WTC11 (cell line): Measurements from ENCODE around the gene VWA7. TPM values are rescaled to one million over a fixed set of nuclear protein-coding genes. Genes with fewer than 3 reads are reported as not detected.

ENCODE experiments used
- ATAC-seq: fragments of 200-7000 bp; cut with Tn5 transposase; 2 replicates; pipeline ENCODE4 v1.10.0; 2021; ENCODE audit warnings: mild to moderate bottlenecking, moderate library complexity
- CTCF ChIA-PET: fragments of 300-600 bp; sonication (Branson Sonifier 250); formaldehyde crosslinking; loops from one replicate; lab custom pipeline; 2021; ENCODE audit warnings: antibody characterized with exemption; lab: Charles Lee
- POLR2A ChIA-PET: fragments of 350-600 bp; sonication (Branson Sonifier 250); formaldehyde crosslinking; loops from one replicate; lab custom pipeline; 2021; ENCODE audit warnings: antibody characterized with exemption; lab: Charles Lee
- DNase-seq: peaks from one replicate; pipeline ENCODE4 v3.0.0; 2021; ENCODE audit warnings: low spot score
- H3K27ac Mint-ChIP-seq: 2 replicates; pipeline ENCODE4 v1.8.0; 2021; ENCODE audit warnings: mixed read lengths
- H3K27me3 Mint-ChIP-seq: 2 replicates; pipeline ENCODE4 v1.8.0; 2021; ENCODE audit warnings: low read depth, mild to moderate bottlenecking, moderate library complexity, mixed read lengths
- H3K36me3 Mint-ChIP-seq: 2 replicates; pipeline ENCODE4 v1.8.0; 2021; ENCODE audit warnings: mixed read lengths
- H3K4me1 Mint-ChIP-seq: 2 replicates; pipeline ENCODE4 v1.8.0; 2022; ENCODE audit warnings: mixed read lengths
- H3K4me3 Mint-ChIP-seq: 2 replicates; pipeline ENCODE4 v1.8.0; 2021; ENCODE audit warnings: mild to moderate bottlenecking, moderate library complexity, mixed read lengths
- H3K9me3 Mint-ChIP-seq: 2 replicates; pipeline ENCODE4 v1.8.0; 2021; ENCODE audit warnings: mixed read lengths
- CREM ChIP-seq: sonication (generic); formaldehyde crosslinking; IDR thresholded peaks from 2 replicates; pipeline ENCODE4 v1.8.1; 2022; ENCODE audit warnings: mild to moderate bottlenecking, missing genetic modification reagents, moderate library complexity
- FOXP1 ChIP-seq: sonication (generic); formaldehyde crosslinking; IDR thresholded peaks from 2 replicates; pipeline ENCODE4 v1.8.0; 2022; ENCODE audit warnings: missing genetic modification reagents, mild to moderate bottlenecking, moderate library complexity, borderline replicate concordance
- GABPB1 ChIP-seq: sonication (generic); formaldehyde crosslinking; IDR thresholded peaks from 2 replicates; pipeline ENCODE4 v1.8.1; 2023; ENCODE audit warnings: mild to moderate bottlenecking, missing genetic modification reagents
- SMAD4 ChIP-seq: sonication (generic); formaldehyde crosslinking; IDR thresholded peaks from 2 replicates; pipeline ENCODE4 v1.8.0; 2022; ENCODE audit warnings: mild to moderate bottlenecking, missing genetic modification reagents
- ZNF512 ChIP-seq: sonication (generic); formaldehyde crosslinking; IDR thresholded peaks from 2 replicates; pipeline ENCODE4 v1.8.1; 2022; ENCODE audit warnings: missing genetic modification reagents, borderline replicate concordance
- total RNA-seq: library from RNA; stranded (reverse); gene quantifications from 3 replicates; pipeline ENCODE4 v1.2.3, GENCODE V29; 2021
- TF ChIP-seq, protein P1 (sequence below): fragments of 250-450 bp; sonication (Bioruptor Pico); IDR thresholded peaks from 2 replicates; pipeline ENCODE4 v2.1.2; 2022; ENCODE audit warnings: mild to moderate bottlenecking, moderate library complexity
- TF ChIP-seq, protein P2 (sequence below): sonication (generic); formaldehyde crosslinking; IDR thresholded peaks from 2 replicates; pipeline ENCODE4 v1.8.1; 2023; ENCODE audit warnings: mild to moderate bottlenecking, missing genetic modification reagents, borderline replicate concordance
- TF ChIP-seq, protein P3 (sequence below): sonication (generic); formaldehyde crosslinking; IDR thresholded peaks from 2 replicates; pipeline ENCODE4 v1.8.1; 2023; ENCODE audit warnings: mild to moderate bottlenecking, missing genetic modification reagents, moderate library complexity
- TF ChIP-seq, protein P4 (sequence below): sonication (generic); formaldehyde crosslinking; IDR thresholded peaks from 2 replicates; pipeline ENCODE4 v1.8.1; 2022; ENCODE audit warnings: mild to moderate bottlenecking, moderate library complexity, missing genetic modification reagents

Gene VWA7
- total RNA-seq, 1 experiment from 2014 or later = 1.8 TPM

DNA sequence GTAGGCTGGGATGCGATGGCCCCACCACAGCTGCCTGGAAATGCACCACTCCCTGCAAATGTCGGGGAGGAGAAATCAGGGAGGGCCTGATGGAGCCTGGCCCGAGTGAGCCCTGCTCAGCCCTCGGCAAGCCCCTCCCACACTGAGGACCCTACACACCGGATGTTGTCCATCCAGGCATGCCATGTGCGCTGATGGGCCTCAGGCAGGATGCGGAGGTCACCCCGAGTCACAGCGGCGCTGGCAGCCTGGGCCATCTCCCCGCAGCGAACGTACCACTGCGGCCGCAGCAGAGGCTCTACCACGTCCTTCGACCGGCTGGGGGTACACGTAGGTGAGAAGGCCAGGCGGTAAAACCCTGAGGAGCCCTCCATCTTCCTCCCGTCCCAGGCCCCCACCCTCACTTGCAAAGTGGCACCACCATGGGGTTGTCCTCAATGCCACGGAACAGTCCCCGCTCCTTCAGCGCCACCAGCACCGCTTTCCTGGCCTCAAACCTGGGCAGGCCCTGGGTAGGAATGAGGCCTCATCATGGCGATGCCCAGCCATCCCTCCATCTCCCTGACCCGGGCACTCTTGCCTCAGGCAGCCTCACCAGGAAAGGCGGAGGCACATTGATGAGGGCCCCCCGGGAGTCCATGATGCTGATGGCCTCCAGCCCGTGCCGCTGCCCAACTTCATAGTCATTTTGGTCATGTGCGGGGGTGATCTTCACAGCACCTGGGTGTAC, 5.2 kb upstream of the VWA7 start (continued):
- TF ChIP-seq, protein P1, sequence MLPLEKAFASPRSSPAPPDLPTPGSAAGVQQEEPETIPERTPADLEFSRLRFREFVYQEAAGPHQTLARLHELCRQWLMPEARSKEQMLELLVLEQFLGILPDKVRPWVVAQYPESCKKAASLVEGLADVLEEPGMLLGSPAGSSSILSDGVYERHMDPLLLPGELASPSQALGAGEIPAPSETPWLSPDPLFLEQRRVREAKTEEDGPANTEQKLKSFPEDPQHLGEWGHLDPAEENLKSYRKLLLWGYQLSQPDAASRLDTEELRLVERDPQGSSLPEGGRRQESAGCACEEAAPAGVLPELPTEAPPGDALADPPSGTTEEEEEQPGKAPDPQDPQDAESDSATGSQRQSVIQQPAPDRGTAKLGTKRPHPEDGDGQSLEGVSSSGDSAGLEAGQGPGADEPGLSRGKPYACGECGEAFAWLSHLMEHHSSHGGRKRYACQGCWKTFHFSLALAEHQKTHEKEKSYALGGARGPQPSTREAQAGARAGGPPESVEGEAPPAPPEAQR (CRISPR knock-in tag) = no peak

DNA sequence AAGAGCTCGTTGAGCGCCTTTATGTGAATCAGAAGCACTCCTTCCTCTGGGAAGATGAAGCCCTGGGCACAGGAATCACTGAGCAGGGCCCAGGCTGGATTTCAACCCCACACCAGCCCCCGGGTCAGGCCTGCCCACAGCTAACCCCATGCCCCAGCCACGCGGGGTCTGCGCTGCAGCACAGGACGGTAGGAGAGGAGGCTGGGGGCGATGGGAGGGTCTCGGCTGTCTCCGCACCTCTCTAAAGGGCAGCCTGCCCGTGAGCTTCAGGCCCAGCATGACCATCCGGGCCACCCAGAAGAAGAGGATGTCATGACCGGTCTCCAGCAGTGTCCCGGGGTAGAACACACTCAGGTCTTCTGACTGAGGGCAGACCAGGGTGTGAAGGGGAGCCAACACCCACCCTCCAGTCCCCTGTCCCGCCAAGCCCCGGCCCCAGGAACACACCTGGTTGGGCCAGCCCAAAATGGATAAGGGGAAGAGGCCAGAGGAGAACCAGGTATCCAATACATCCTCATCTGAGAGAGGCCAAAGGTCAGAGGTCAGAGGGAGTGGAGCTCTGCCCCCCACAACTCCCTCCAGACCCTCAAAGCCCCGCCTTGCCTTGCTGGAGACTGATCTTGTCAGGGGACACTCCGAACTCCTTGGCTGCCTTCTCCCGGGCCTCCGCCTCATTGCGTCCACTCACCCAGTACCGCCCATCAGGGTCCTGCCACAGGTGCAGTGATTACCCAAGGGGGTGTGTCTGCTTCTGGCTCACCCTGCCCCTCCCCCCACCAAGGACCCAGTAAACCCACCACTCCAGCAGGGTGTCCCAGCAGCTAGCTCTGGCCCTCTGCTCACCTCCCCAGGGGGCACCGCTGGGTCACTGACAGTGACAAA, 4.4 kb upstream of the VWA7 start:
- 0 out of 2 replicates have a peak, but pooled peaks cover under 1% of the 10 kb centered on the region for H3K4me1 Mint-ChIP-seq
- DNase-seq = no peak
- POLR2A ChIA-PET = no interaction called here
- CTCF ChIA-PET = interaction anchor here (1.1 to 1.3 kb wide), 2 partner anchors 12 to 144 kb away, joined by 3 to 4 read pairs; no protein-coding TSS in a partner anchor
- TF ChIP-seq CREM (CRISPR knock-in tag) (no peak), FOXP1 (CRISPR knock-in tag) (no peak), GABPB1 (CRISPR knock-in tag) (no peak)
- TF ChIP-seq, protein P2, sequence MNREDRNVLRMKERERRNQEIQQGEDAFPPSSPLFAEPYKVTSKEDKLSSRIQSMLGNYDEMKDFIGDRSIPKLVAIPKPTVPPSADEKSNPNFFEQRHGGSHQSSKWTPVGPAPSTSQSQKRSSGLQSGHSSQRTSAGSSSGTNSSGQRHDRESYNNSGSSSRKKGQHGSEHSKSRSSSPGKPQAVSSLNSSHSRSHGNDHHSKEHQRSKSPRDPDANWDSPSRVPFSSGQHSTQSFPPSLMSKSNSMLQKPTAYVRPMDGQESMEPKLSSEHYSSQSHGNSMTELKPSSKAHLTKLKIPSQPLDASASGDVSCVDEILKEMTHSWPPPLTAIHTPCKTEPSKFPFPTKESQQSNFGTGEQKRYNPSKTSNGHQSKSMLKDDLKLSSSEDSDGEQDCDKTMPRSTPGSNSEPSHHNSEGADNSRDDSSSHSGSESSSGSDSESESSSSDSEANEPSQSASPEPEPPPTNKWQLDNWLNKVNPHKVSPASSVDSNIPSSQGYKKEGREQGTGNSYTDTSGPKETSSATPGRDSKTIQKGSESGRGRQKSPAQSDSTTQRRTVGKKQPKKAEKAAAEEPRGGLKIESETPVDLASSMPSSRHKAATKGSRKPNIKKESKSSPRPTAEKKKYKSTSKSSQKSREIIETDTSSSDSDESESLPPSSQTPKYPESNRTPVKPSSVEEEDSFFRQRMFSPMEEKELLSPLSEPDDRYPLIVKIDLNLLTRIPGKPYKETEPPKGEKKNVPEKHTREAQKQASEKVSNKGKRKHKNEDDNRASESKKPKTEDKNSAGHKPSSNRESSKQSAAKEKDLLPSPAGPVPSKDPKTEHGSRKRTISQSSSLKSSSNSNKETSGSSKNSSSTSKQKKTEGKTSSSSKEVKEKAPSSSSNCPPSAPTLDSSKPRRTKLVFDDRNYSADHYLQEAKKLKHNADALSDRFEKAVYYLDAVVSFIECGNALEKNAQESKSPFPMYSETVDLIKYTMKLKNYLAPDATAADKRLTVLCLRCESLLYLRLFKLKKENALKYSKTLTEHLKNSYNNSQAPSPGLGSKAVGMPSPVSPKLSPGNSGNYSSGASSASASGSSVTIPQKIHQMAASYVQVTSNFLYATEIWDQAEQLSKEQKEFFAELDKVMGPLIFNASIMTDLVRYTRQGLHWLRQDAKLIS (CRISPR knock-in tag) = no peak
- TF ChIP-seq, all 79 proteins: peak for 0
- H3K36me3 Mint-ChIP-seq = peaks cover 31% of the 10 kb centered on the region
- H3K27me3 Mint-ChIP-seq = no peaks in the 10 kb centered on the region
- no peak; the same call in 1 of the 2 replicates for ATAC-seq
- no peak overlapping the region for H3K4me3 Mint-ChIP-seq
- no peak overlapping the region; the same call in 1 of the 2 replicates for H3K27ac Mint-ChIP-seq
- H3K9me3 Mint-ChIP-seq = no peaks in the 10 kb centered on the region

- DNase-seq (no peak), ATAC-seq (no peak)
- Mint-ChIP-seq H3K36me3 (peaks cover 31% of the 10 kb centered on the region), H3K9me3 (no peaks in the 10 kb centered on the region), H3K27me3 (no peaks in the 10 kb centered on the region), H3K27ac (no peak overlapping the region; the same call in 1 of the 2 replicates), H3K4me1 (0 out of 2 replicates have a peak, but pooled peaks cover 2% of the 10 kb centered on the region), H3K4me3 (no peak overlapping the region)
- CTCF ChIA-PET = interaction anchor here (1.1 to 1.5 kb wide), 3 partner anchors 11 to 143 kb away, joined by 3 to 4 read pairs (median 4); partner anchors contain the start of gene LSM2
- POLR2A ChIA-PET = interaction anchor here (0.6 kb wide), 1 partner anchor 76 kb away, joined by 4 read pairs; no protein-coding TSS in a partner anchor
- TF ChIP-seq, protein P3, sequence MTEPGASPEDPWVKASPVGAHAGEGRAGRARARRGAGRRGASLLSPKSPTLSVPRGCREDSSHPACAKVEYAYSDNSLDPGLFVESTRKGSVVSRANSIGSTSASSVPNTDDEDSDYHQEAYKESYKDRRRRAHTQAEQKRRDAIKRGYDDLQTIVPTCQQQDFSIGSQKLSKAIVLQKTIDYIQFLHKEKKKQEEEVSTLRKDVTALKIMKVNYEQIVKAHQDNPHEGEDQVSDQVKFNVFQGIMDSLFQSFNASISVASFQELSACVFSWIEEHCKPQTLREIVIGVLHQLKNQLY = no peak
- TF ChIP-seq, protein P4, sequence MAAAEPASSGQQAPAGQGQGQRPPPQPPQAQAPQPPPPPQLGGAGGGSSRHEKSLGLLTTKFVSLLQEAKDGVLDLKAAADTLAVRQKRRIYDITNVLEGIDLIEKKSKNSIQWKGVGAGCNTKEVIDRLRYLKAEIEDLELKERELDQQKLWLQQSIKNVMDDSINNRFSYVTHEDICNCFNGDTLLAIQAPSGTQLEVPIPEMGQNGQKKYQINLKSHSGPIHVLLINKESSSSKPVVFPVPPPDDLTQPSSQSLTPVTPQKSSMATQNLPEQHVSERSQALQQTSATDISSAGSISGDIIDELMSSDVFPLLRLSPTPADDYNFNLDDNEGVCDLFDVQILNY (CRISPR knock-in tag) = no peak
- TF ChIP-seq ZNF512 (CRISPR knock-in tag) (no peak), SMAD4 (no peak), FOXP1 (CRISPR knock-in tag) (no peak)
Measured at GRCh38 chr6:31780507-31781243, 3.5 kb upstream of the VWA7 start.
